GM19328 (cell line): ENCODE measurements around the gene SHMT2.

Source experiments
- ATAC-seq: cut with Tn5 transposase; IDR thresholded peaks from one replicate; pipeline ENCODE4 v1.9.1; 2021; ENCODE audit warnings: mild to moderate bottlenecking, moderate library complexity; ENCODE audit not compliant: unreplicated experiment

Gene SHMT2

GRCh38 chr12:57196956-57197355, 32.6 kb upstream of the SHMT2 start:
- no peak for ATAC-seq

GRCh38 chr12:57198329-57198728, 31.2 kb upstream of the SHMT2 start:
- no peak for ATAC-seq

- ATAC-seq = no peak
Measured at GRCh38 chr12:57199191-57199590, 30.3 kb upstream of the SHMT2 start.

GRCh38 chr12:57200497-57200896, 29.0 kb upstream of the SHMT2 start:
- ATAC-seq = no peak

- no peak for ATAC-seq
Measured at GRCh38 chr12:57201219-57201618, 28.3 kb upstream of the SHMT2 start.

GRCh38 chr12:57201631-57202030, 27.9 kb upstream of the SHMT2 start:
- ATAC-seq = no peak

- ATAC-seq = no peak
Measured at GRCh38 chr12:57202321-57202720, 27.2 kb upstream of the SHMT2 start.

GRCh38 chr12:57203201-57203600, 26.3 kb upstream of the SHMT2 start:
- ATAC-seq = no peak

GRCh38 chr12:57203791-57204190, 25.7 kb upstream of the SHMT2 start:
- no peak for ATAC-seq

- ATAC-seq = no peak
Measured at GRCh38 chr12:57204454-57204853, 25.1 kb upstream of the SHMT2 start.

GRCh38 chr12:57205186-57205585, 24.3 kb upstream of the SHMT2 start:
- ATAC-seq = no peak

GRCh38 chr12:57205931-57206330, 23.6 kb upstream of the SHMT2 start:
- ATAC-seq = no peak

- ATAC-seq = no peak
Measured at GRCh38 chr12:57207731-57208630, 21.5 kb upstream of the SHMT2 start.

GRCh38 chr12:57208631-57209282, 20.8 kb upstream of the SHMT2 start:
- ATAC-seq = no peak

GRCh38 chr12:57209916-57210315, 19.6 kb upstream of the SHMT2 start:
- no peak for ATAC-seq

- ATAC-seq = no peak
Measured at GRCh38 chr12:57210461-57210860, 19.1 kb upstream of the SHMT2 start.

- no peak for ATAC-seq
Measured at GRCh38 chr12:57210926-57211692, 18.4 kb upstream of the SHMT2 start.

GRCh38 chr12:57211791-57212700, 17.5 kb upstream of the SHMT2 start:
- no peak for ATAC-seq

- no peak for ATAC-seq
Measured at GRCh38 chr12:57212701-57213057, 16.8 kb upstream of the SHMT2 start.

- no peak for ATAC-seq
Measured at GRCh38 chr12:57213058-57213715, 16.3 kb upstream of the SHMT2 start.
